ENCODE results near the gene ADGRB3.
"Not testable (repeated sequence)": the region's sequence is repeated elsewhere in the genome, so short reads cannot be mapped to it uniquely, and the experiment has no call there.

The ADGRB3 gene

GRCh38 chr6:69059413-69059812 lies 424.3 kb downstream of the ADGRB3 start:
- no peak for DNase-seq
- in situ Hi-C loops (cut with MboI; ENCODE audit: low pct_unique_long_range_greater_than_20kb, low sequenced_read_pairs), result no loop called here

GRCh38 chr6:69061066-69061465 lies 426.0 kb downstream of the ADGRB3 start:
- in situ Hi-C loops (cut with MboI; ENCODE audit: low pct_unique_long_range_greater_than_20kb, low sequenced_read_pairs), result no loop called here
- no peak for DNase-seq

- no peak for DNase-seq
- in situ Hi-C loops (cut with MboI; ENCODE audit: low pct_unique_long_range_greater_than_20kb, low sequenced_read_pairs), result no loop called here
Observed at GRCh38 chr6:69063401-69063800, 428.3 kb downstream of the ADGRB3 start.

DNA sequence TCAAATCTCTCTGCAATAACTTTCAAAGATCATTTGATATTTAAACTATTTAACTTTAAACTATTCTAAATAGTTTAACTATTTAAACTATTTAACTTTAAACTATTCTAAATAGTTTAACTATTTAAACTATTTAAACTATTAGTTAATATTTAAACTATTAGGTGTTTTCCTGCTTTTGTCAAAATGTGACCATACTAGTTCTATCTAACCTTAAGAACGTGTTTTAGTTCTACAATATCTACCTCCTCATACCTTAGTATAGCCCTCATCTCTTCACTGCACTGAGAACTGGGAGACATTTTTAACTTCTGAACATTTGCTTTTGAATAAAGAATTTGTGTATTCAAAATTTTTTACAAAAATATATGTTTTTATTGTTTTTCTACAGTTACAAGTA lies 429.1 kb downstream of the ADGRB3 start:
- in situ Hi-C loops (cut with MboI; ENCODE audit: low pct_unique_long_range_greater_than_20kb, low sequenced_read_pairs), result no loop called here
- DNase-seq, result no peak

GRCh38 chr6:69069881-69070280 lies 434.8 kb downstream of the ADGRB3 start:
- no peak for DNase-seq
- in situ Hi-C loops (cut with MboI; ENCODE audit: low pct_unique_long_range_greater_than_20kb, low sequenced_read_pairs), result no loop called here

DNA sequence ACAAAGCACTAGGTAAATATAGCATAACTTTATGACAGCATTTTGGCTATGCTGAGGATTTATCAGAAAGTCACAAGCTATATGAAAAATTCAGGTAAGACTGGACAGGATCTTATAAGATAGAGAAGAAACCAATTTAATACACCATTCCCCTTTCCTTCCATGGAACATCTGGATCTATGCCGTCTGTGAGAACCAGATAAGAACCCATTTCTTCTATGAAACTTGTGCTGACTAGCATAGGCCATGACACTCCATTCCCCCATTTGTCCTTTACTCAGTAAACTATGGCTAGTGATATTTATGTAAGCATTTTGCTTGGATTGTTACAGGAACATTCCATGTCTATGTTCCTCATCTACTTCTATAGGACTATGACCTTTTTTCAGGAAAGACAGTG lies 437.7 kb downstream of the ADGRB3 start:
- in situ Hi-C loops (cut with MboI; ENCODE audit: low pct_unique_long_range_greater_than_20kb, low sequenced_read_pairs), result no loop called here
- no peak for DNase-seq

GRCh38 chr6:69084746-69085335 lies 449.8 kb downstream of the ADGRB3 start:
- in situ Hi-C loops (cut with MboI; ENCODE audit: low pct_unique_long_range_greater_than_20kb, low sequenced_read_pairs), result no loop called here
- DNase-seq, result no peak

GRCh38 chr6:69086689-69087088 lies 451.6 kb downstream of the ADGRB3 start:
- in situ Hi-C loops (cut with MboI; ENCODE audit: low pct_unique_long_range_greater_than_20kb, low sequenced_read_pairs), result no loop called here
- no peak for DNase-seq

DNA sequence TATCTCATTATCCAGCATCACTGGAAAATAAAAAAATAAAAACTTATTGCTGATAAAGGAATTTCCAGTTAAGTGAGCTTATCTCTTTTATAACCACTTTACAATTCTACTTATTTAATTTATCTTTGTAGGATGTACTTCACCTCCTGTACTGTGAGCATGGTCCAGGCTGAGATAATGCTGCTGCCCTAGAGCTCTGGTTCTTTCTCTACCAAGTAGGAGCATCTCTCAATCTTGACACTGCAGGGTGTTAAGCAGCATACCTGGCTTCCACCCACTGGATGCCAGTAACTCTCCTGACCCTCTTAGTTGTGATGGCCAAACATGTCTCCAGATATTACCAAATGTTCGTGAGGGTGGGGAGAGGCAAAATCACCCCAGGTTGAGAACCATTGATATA lies 454.5 kb downstream of the ADGRB3 start:
- no peak for DNase-seq

GRCh38 chr6:69090132-69090531 lies 455.1 kb downstream of the ADGRB3 start:
- in situ Hi-C loops (cut with MboI; ENCODE audit: low pct_unique_long_range_greater_than_20kb, low sequenced_read_pairs), result no loop called here
- DNase-seq, result no peak

More for the DNA sequence above, 454.5 kb downstream of the ADGRB3 start:
- in situ Hi-C loops (cut with MboI; ENCODE audit: low pct_unique_long_range_greater_than_20kb, low sequenced_read_pairs), result no loop called here

DNA sequence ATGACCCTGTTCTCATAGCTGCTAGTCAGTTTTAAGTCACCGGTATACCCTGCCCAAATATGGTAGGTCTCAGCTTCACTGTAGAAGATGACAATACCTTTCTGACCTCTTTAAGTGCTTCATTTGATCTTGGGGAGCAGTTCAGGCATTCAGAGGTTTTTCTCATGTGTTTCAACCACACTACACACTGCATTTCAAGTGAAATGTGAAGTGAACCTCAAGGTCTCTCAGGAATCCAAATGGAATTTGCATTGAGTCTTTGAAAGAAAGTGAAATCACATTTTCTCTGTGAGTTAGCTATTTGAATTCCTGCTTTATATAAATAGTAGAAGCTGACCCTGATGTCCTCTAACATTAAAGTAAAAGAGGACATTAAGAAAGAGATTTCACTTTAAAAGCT lies 461.6 kb downstream of the ADGRB3 start:
- DNase-seq, result no peak
- in situ Hi-C loops (cut with MboI; ENCODE audit: low pct_unique_long_range_greater_than_20kb, low sequenced_read_pairs), result no loop called here

- DNase-seq, result no peak
- in situ Hi-C loops (cut with MboI; ENCODE audit: low pct_unique_long_range_greater_than_20kb, low sequenced_read_pairs), result no loop called here
Observed at GRCh38 chr6:69097948-69098347, 462.9 kb downstream of the ADGRB3 start.

- DNase-seq, result no peak
- in situ Hi-C loops (cut with MboI; ENCODE audit: low pct_unique_long_range_greater_than_20kb, low sequenced_read_pairs), result no loop called here
Observed at GRCh38 chr6:69098910-69099309, 463.8 kb downstream of the ADGRB3 start.

DNA sequence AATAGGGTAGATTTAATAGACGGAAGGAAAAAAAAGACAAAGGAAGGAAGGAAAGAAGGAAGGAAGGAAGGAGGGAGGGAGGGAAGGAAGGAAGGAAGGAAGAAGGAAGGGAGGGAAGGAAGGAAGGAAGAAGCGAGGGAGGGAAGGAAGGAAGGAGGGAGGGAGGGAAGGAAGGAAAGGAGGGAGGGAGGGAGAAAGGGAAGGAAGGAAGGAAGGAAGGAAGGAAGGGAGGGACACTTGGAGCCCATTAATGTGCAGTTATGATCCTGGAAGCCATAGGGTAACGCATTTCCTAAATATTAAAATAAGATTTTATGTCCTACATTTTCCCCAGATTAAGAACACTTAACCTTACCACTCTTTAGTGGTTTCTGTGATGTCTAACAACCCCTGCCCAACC lies 465.7 kb downstream of the ADGRB3 start:
- in situ Hi-C loops (cut with MboI; ENCODE audit: low pct_unique_long_range_greater_than_20kb, low sequenced_read_pairs), result no loop called here
- DNase-seq, result no peak

- no peak for DNase-seq
- in situ Hi-C loops (cut with MboI; ENCODE audit: low pct_unique_long_range_greater_than_20kb, low sequenced_read_pairs), result no loop called here
Observed at GRCh38 chr6:69102416-69102815, 467.3 kb downstream of the ADGRB3 start.

GRCh38 chr6:69105288-69105687 lies 470.2 kb downstream of the ADGRB3 start:
- no peak for DNase-seq
- in situ Hi-C loops (cut with MboI; ENCODE audit: low pct_unique_long_range_greater_than_20kb, low sequenced_read_pairs), result no loop called here

GRCh38 chr6:69106511-69106910 lies 471.4 kb downstream of the ADGRB3 start:
- in situ Hi-C loops (cut with MboI; ENCODE audit: low pct_unique_long_range_greater_than_20kb, low sequenced_read_pairs), result no loop called here
- no peak for DNase-seq

DNA sequence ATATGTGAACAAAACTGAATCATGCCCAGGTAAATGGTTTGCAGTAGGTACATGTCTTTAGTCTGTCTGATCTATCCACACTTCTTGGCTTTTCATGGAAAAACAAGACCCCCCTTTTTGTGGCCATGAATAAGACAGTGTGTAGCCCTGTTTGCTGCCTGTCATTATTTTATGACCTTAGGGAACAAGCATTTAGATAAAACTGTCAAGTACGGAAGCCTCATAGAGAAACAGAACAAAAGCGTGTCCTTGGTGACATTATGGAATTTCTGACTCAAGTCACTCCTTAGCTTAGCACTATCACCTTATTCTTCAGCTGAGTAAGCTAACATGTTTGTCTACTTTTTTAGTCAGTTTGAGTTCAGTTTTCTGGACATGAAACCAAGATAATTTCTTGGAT lies 476.2 kb downstream of the ADGRB3 start:
- DNase-seq, result no peak
- in situ Hi-C loops (cut with MboI; ENCODE audit: low pct_unique_long_range_greater_than_20kb, low sequenced_read_pairs), result no loop called here

DNA sequence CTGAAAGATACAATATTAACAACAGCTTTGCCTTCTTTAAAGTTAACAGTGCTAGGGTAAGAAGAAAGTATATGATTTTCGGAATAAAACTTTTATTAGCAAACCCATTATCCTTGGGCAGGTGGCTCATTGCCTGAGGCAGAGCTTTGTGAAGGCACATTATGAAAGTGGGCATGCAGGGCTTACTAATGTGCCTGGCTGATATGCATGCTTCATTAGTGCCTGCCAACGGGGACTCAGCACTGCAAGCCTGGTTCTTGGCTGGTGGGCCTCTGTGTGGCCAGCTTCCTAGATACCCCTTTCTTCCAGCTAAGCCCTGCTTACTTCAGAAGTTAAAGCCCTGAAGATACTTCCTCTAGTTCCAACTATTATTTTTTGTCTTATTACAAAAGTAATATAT lies 481.6 kb downstream of the ADGRB3 start:
- in situ Hi-C loops (cut with MboI; ENCODE audit: low pct_unique_long_range_greater_than_20kb, low sequenced_read_pairs), result no loop called here
- no peak for DNase-seq

GRCh38 chr6:69121461-69122406 lies 486.7 kb downstream of the ADGRB3 start:
- in situ Hi-C loops (cut with MboI; ENCODE audit: low pct_unique_long_range_greater_than_20kb, low sequenced_read_pairs), result not testable (repeated sequence)

GRCh38 chr6:69122407-69122773 lies 487.3 kb downstream of the ADGRB3 start:
- in situ Hi-C loops (cut with MboI; ENCODE audit: low pct_unique_long_range_greater_than_20kb, low sequenced_read_pairs), result no loop called here
- DNase-seq, result no peak

More at GRCh38 chr6:69121461-69122406, 486.7 kb downstream of the ADGRB3 start:
- not testable (repeated sequence) for DNase-seq
